Esophagus squamous epithelium (tissue), 5 donors: ENCODE results near the gene CAVIN1. TPM values are rescaled to one million over a fixed set of nuclear protein-coding genes. Genes with fewer than 3 reads are reported as not detected.
"Not testable (repeated sequence)": the region's sequence is repeated elsewhere in the genome, so short reads cannot be mapped to it uniquely, and the experiment has no call there.

Experiments
- DNase-seq: peaks from one replicate; lab custom pipeline; 2025; lab: John Stamatoyannopoulos, UW
- H3K27ac ChIP-seq, 4 donors: fragments of 200-600 bp; sonication (generic); one replicate each; pipeline ENCODE4 v1.5.1; 2016 to 2019; ENCODE audit warnings: mild to moderate bottlenecking in 1 of 4
- H3K27me3 ChIP-seq, 4 donors: fragments of 200-600 bp; sonication (generic); 1 replicate in 3 of 4; 2 replicates in 1 of 4; pipeline versions ENCODE4 v1.5.1 to v1.6.0; 2017 to 2021; ENCODE audit warnings: antibody characterized with exemption in 1 of 4
- H3K36me3 ChIP-seq, 3 donors: fragments of 200-600 bp; sonication (generic); one replicate each; pipeline ENCODE4 v1.5.1; 2016 to 2019
- H3K4me1 ChIP-seq, 3 donors: fragments of 200-600 bp; sonication (generic); one replicate each; pipeline ENCODE4 v1.5.1; 2017 to 2019
- H3K4me3 ChIP-seq, 4 donors: fragments of 200-600 bp; sonication (generic); 1 replicate in 3 of 4; 2 replicates in 1 of 4; pipeline ENCODE4 v1.5.1; 2016 to 2019; ENCODE audit warnings: mild to moderate bottlenecking in 2 of 4, moderate library complexity in 1 of 4
- H3K9me3 ChIP-seq, 3 donors: fragments of 200-600 bp; sonication (generic); one replicate each; pipeline ENCODE4 v1.5.1; 2016 to 2019
- POLR2A ChIP-seq, 4 donors: fragments of 450-650 bp; IDR thresholded peaks; one replicate each; pipeline ENCODE4 v1.6.1; 2017; ENCODE audit warnings: antibody characterized with exemption in 4 of 4, mild to moderate bottlenecking in 4 of 4, moderate library complexity in 3 of 4
- WGBS, 2 donors: methylation state at CpG; one replicate each; pipeline ENCODE4 v1.1.5; 2018; 5-methylcytosine and 5-hydroxymethylcytosine counted together
- intact Hi-C: fragments of 100-400 bp; cut with DNase I; formaldehyde crosslinking; loops from one replicate; pipeline ENCODE4 v1.15.0; 2022
- total RNA-seq, 4 donors: library from RNA; depleted of rRNA; stranded (reverse); fragments of >200 nt; gene quantifications; one replicate each; pipeline ENCODE4 v1.1.0, GENCODE V29; 2016
- TF ChIP-seq, protein P1 (sequence below), 6 experiments: fragments of 450-650 bp in 4 of 6; fragments of 200-600 bp in 2 of 6; sonication (generic) in 2 of 6; IDR thresholded peaks; one replicate each; pipeline ENCODE4 v1.5.1; 2016 to 2019; ENCODE audit warnings: antibody characterized with exemption in 6 of 6, mild to moderate bottlenecking in 4 of 6, moderate library complexity in 4 of 6
- donor health status: DM: yes; HTN: yes; CAD: no.

CAVIN1 gene
- total RNA-seq, 4 donors from 2014 or later: 67.8 to 210 (median 113) TPM

DNA sequence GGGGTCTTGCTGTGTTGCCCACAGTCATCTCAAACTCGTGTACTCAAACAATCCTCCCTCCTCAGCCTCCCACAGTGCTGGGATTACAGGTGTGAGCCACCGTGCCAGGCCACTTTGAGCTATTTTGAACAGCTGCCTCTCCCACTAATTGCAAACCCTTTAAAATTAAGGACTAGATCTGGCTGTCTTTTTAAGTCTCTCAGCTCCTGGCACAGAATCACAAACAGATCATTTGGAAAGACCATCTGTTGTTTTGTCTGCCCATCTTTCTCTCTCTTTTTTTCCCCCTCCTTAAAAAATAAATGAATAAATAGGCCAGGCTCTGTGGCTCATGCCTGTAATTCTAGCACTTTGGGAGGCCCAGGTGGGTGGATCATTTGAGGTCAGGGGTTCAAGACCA is 23.9 kb downstream of the CAVIN1 start:
- H3K9me3 ChIP-seq: no peaks in the 10 kb centered on the region
- intact Hi-C loops: no loop called here
- TF ChIP-seq, protein P1, sequence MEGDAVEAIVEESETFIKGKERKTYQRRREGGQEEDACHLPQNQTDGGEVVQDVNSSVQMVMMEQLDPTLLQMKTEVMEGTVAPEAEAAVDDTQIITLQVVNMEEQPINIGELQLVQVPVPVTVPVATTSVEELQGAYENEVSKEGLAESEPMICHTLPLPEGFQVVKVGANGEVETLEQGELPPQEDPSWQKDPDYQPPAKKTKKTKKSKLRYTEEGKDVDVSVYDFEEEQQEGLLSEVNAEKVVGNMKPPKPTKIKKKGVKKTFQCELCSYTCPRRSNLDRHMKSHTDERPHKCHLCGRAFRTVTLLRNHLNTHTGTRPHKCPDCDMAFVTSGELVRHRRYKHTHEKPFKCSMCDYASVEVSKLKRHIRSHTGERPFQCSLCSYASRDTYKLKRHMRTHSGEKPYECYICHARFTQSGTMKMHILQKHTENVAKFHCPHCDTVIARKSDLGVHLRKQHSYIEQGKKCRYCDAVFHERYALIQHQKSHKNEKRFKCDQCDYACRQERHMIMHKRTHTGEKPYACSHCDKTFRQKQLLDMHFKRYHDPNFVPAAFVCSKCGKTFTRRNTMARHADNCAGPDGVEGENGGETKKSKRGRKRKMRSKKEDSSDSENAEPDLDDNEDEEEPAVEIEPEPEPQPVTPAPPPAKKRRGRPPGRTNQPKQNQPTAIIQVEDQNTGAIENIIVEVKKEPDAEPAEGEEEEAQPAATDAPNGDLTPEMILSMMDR (IDR thresholded peaks at IDR 0.05): no peak
- no peak for TF ChIP-seq POLR2A (IDR thresholded peaks at IDR 0.05)
- H3K27me3 ChIP-seq: no peaks in the 10 kb centered on the region
- peak overlapping the region in 1 of 4 donors; percentile 58 for H3K27ac ChIP-seq
- no peak overlapping the region for H3K4me3 ChIP-seq
- WGBS, 2 donors: 37 to 55% methylated on average over 2 of the region's 2 CpGs
- peaks cover 9 to 65% (median 21%) of the 10 kb centered on the region in 3 donors for H3K4me1 ChIP-seq
- DNase-seq: no peak
- H3K36me3 ChIP-seq: peaks cover 5 to 19% (median 5%) of the 10 kb centered on the region in 3 donors

- DNase-seq, intact Hi-C loops, H3K4me3 ChIP-seq, H3K27me3 ChIP-seq, H3K36me3 ChIP-seq, H3K27ac ChIP-seq, H3K9me3 ChIP-seq: not testable (repeated sequence)
- peaks cover 0 to 40% (median 9%) of the 10 kb centered on the region in 3 donors for H3K4me1 ChIP-seq
- 98 to 100% methylated on average over 7 to 8 of the region's 8 CpGs for WGBS, 2 donors
These were observed 27.5 kb downstream of the CAVIN1 start for GRCh38 chr17:42395601-42396000.

- 63 to 76% methylated on average over 3 to 4 of the region's 4 CpGs for WGBS, 2 donors
- Histone ChIP-seq H3K9me3 (no peaks in the 10 kb centered on the region), H3K27me3 (no peaks in the 10 kb centered on the region), H3K36me3 (no peaks in the 10 kb centered on the region), H3K4me1 (peaks cover 0 to 36% (median 9%) of the 10 kb centered on the region in 3 donors), H3K27ac (no peak overlapping the region), H3K4me3 (no peak overlapping the region)
- TF ChIP-seq, protein P1 (IDR thresholded peaks at IDR 0.05): no peak
- TF ChIP-seq POLR2A (IDR thresholded peaks at IDR 0.05): no peak
- intact Hi-C loops: no loop called here
- DNase-seq: no peak
These were observed 28.2 kb downstream of the CAVIN1 start for GRCh38 chr17:42394838-42395237.

GRCh38 chr17:42392692-42393415 is 30.2 kb downstream of the CAVIN1 start:
- intact Hi-C loops: no loop called here
- no peaks in the 10 kb centered on the region for H3K9me3 ChIP-seq
- H3K36me3 ChIP-seq: no peaks in the 10 kb centered on the region
- peak overlapping the region; percentile 25 to 45 (median 35) for H3K27ac ChIP-seq
- no peak overlapping the region for H3K4me3 ChIP-seq
- peaks cover 0 to 27% (median 6%) of the 10 kb centered on the region in 3 donors for H3K4me1 ChIP-seq
- 48 to 55% methylated on average over 4 of the region's 4 CpGs for WGBS, 2 donors
- H3K27me3 ChIP-seq: no peaks in the 10 kb centered on the region
- no peak for TF ChIP-seq POLR2A (IDR thresholded peaks at IDR 0.05)
- TF ChIP-seq, protein P1 (IDR thresholded peaks at IDR 0.05): no peak
- no peak for DNase-seq

- intact Hi-C loops, DNase-seq, H3K36me3 ChIP-seq, H3K4me3 ChIP-seq, H3K27me3 ChIP-seq, H3K27ac ChIP-seq, H3K9me3 ChIP-seq: not testable (repeated sequence)
- WGBS, 2 donors: 93 to 100% methylated on average over 2 to 4 of the region's 8 CpGs
- H3K4me1 ChIP-seq: peaks cover 3 to 35% (median 7%) of the 10 kb centered on the region in 3 donors
These were observed 31.6 kb downstream of the CAVIN1 start for GRCh38 chr17:42391439-42391838.

DNA sequence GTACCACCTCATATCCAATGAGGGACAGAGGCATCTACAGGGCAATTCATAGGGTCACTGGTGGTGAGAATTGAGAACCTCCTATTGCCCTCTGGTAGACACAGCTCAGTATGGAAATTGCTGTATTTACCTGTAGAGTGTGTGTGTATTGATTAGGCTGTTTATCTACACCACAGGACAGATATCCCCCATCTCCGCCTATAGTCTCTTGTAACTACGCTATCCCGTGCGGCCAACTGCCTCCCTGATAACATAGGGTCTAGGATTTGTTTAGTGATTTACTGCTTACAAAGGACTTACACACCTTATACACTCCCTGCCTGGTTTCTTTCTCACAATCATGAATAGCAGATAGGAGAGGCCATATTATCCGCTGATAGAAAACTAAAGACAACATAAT is 33.2 kb downstream of the CAVIN1 start:
- H3K27ac ChIP-seq: peak overlapping the region in 3 of 4 donors; percentile 94 to 100 (median 99)
- H3K4me1 ChIP-seq: peaks cover 10 to 51% (median 22%) of the 10 kb centered on the region in 3 donors
- WGBS, 2 donors: 94 to 100% methylated on average over 5 of the region's 5 CpGs
- no peak overlapping the region for H3K4me3 ChIP-seq
- intact Hi-C loops: no loop called here
- no peaks in the 10 kb centered on the region for H3K36me3 ChIP-seq
- H3K9me3 ChIP-seq: no peaks in the 10 kb centered on the region
- no peaks in the 10 kb centered on the region for H3K27me3 ChIP-seq
- DNase-seq: no peak
- TF ChIP-seq POLR2A (IDR thresholded peaks at IDR 0.05): no peak
- TF ChIP-seq, protein P1 (IDR thresholded peaks at IDR 0.05): no peak
